ENCODE data around the gene CEP97. TPM values are rescaled to one million over a fixed set of nuclear protein-coding genes. Genes with fewer than 3 reads are reported as not detected.
"Not testable (repeated sequence)": the region's sequence is repeated elsewhere in the genome, so short reads cannot be mapped to it uniquely, and the experiment has no call there.

Gene CEP97
- 1 to 10 TPM; 6.5 to 7.0 TPM for total RNA-seq

GRCh38 chr3:101724329-101725193 lies at the start of gene CEP97:
Gene CEP97, plus strand, starts transcription at chr3:101724614. Its CDS starts 63 bp downstream, at chr3:101724677.
- H3K9me3 ChIP-seq, result no peaks in the 10 kb centered on the region
- peak; percentile 92 for DNase-seq (ENCODE audit: low spot score)
- peak within 1 kb of the TSS; percentile 72 to 78 for H3K27ac ChIP-seq
- H3K36me3 ChIP-seq, result no peaks in the 10 kb centered on the region
- H3K4me1 ChIP-seq, result peaks cover 0 to 14% of the 10 kb centered on the region in 2 donors
- peak within 1 kb of the TSS; percentile 60 to 72 for H3K4me3 ChIP-seq
- H3K27me3 ChIP-seq, result no peaks in the 10 kb centered on the region
- TF ChIP-seq CTCF (IDR thresholded peaks at IDR 0.05), result peak in 1 of 2 donors; percentile 13

DNA sequence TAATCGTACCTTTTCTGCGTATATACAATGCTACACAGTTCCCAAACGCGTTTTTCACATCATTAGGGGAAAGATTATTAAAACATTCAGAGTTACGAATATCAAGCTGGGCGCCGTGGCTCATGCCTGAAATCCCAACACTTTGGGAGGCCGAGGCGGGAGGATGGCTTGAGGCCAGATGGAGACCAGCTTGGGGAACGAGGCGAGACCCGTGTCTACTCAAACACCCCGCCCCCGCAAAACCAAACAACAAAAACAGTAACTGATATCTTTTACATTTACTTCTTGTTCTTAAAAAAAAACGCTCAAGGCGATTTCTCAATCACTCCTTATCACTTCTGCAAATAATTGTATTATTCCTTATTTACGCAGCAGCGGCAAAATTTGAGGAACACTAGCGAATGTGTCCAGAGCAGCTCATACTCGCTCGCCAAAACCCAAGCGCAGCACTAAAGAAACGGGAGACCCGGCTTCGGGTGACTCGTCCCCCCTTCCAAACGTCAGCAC lies 48.7 kb upstream of the CEP97 start:
- Histone ChIP-seq H3K36me3 (peaks cover 19% of the 10 kb centered on the region), H3K27me3 (no peaks in the 10 kb centered on the region), H3K27ac (peak overlapping the region; percentile 95 to 96), H3K4me1 (peaks cover 0 to 22% of the 10 kb centered on the region in 2 donors), H3K4me3 (peak overlapping the region; percentile 98 to 99), H3K9me3 (no peaks in the 10 kb centered on the region)
- TF ChIP-seq CTCF (IDR thresholded peaks at IDR 0.05), result no peak
- no peak for DNase-seq (ENCODE audit: low spot score)

DNA sequence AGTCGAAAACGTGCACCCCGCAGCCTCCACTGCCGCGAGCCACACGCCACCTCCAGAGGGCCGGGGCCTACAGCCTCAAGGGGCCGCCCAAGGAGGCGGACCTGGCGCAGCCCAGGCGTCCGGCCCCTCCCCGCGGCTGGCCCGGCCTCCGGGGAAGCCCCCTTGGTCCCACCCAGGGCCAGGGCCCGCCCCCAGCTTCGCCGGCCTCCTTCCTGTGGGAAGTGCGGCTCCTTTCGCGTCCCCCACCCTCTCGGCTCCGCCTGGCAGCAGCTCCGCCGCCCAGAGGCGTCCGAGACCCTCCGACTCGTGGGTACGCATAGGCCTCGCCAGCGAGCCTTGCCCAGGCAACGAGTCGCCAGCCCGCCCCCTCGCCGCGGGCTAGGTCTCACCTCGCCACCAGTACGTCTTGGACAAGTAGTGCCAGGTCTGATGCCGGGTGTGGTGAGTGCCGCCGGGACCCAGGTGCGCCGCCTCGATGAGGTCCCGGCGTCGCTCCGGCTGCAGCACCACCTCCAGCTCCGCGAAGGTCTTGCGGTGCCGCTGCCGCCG lies 48.1 kb upstream of the CEP97 start:
- Histone ChIP-seq H3K4me1 (peaks cover 0 to 25% of the 10 kb centered on the region in 2 donors), H3K9me3 (no peaks in the 10 kb centered on the region), H3K4me3 (peak overlapping the region; percentile 98 to 99), H3K36me3 (peaks cover 21% of the 10 kb centered on the region), H3K27me3 (no peaks in the 10 kb centered on the region), H3K27ac (peak overlapping the region; percentile 95 to 96)
- peak; percentile 92 for DNase-seq (ENCODE audit: low spot score)
- peak in 1 of 2 donors; percentile 46 for TF ChIP-seq CTCF (IDR thresholded peaks at IDR 0.05)

DNA sequence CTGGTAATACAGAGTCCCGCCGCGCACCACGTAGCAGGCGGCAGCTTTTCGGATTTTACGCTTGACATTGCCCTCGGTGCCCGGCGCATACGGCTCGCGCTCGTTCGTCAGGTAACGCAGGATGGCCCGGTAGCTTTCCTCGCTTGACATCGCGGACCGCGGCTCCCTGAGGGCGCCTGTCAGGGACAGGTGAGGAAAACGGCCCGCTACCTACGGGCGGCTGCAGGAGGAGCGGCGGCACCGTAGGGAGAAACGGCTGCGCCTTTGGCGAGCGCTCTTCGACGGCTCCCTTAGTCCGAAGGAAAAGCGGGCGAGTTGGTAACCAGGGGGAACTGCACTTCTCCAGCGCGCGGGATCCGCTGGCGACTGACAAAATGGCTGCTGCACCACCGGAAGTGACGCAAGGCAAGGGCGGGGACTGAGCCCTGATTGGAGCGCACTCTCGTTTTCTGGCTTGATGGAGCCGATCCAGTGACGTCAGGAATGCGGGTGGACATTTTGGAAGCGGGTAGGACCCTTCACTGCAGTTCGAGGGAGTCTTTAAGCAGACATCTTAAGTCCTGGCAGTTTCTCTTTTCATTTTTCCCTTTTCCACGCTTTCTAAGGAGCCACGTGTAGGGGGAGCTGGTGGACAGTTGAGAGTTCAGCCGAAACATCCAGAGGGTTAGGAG lies 47.5 kb upstream of the CEP97 start, which contains the start of gene ZBTB11:
TSS of gene ZBTB11 (minus strand) at position 368 of the 671 bp plus-strand sequence. CDS start at position 150, 218 bp downstream.
- no peaks in the 10 kb centered on the region for H3K9me3 ChIP-seq
- H3K4me1 ChIP-seq, result peaks cover 0 to 25% of the 10 kb centered on the region in 2 donors
- TF ChIP-seq CTCF (IDR thresholded peaks at IDR 0.05), result peak in 1 of 2 donors; percentile 55
- H3K36me3 ChIP-seq, result peaks cover 27% of the 10 kb centered on the region
- peak within 1 kb of the TSS; percentile 95 to 96 for H3K27ac ChIP-seq
- peak within 1 kb of the TSS; percentile 98 to 99 for H3K4me3 ChIP-seq
- H3K27me3 ChIP-seq, result no peaks in the 10 kb centered on the region
- peak; percentile 100 for DNase-seq (ENCODE audit: low spot score)

DNA sequence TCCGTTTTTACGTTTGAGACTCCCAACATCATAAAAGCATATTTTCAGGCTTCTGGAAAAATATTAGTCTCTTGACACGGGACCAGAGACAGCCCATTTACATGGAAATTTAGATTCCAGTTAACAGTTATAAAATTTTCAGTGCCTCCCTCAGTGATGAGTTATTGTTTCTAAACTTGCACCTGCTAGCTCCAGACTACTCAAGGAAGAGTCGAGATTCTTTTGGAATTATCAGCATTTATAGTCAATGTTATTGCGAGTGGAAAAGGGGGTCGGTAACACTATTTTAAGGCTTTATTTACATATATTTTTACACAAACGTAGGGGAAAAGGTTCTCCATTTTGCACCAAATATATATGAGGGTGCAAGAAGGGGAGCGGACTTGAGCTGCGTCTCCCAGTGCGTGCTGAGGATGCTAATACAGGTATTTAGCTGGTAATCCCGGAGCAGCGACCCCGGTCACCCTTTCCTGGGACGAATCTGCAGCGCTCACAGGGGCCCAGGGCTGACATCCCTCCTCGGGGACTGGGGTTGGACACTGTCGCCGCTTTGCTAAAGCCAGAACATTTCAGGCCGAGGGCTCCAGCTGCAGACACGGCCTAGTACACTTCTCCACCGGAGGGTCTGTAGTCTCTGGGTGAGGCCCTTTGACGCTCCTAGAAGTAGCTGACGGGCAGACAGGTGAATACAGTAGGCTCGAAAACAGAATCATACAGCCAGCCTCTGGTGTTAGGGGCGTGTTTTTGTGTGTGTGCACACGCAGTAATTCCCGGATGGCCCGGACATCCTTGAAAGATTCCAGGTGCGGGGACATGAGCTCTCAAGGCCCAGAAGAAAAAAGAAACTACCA lies 46.8 kb upstream of the CEP97 start:
- Histone ChIP-seq H3K4me1 (peaks cover 0 to 25% of the 10 kb centered on the region in 2 donors), H3K36me3 (peaks cover 35% of the 10 kb centered on the region), H3K27me3 (no peaks in the 10 kb centered on the region), H3K9me3 (no peaks in the 10 kb centered on the region), H3K27ac (peak overlapping the region; percentile 95 to 96), H3K4me3 (peak overlapping the region; percentile 98 to 99)
- no peak for TF ChIP-seq CTCF (IDR thresholded peaks at IDR 0.05)
- DNase-seq (ENCODE audit: low spot score), result no peak

- H3K27me3 ChIP-seq; H3K27ac ChIP-seq; H3K9me3 ChIP-seq; DNase-seq (ENCODE audit: low spot score); H3K4me3 ChIP-seq: not testable (repeated sequence)
- Histone ChIP-seq H3K4me1 (peaks cover 0 to 30% of the 10 kb centered on the region in 2 donors), H3K36me3 (peaks cover 47% of the 10 kb centered on the region)
Measured at GRCh38 chr3:101678837-101679236, 45.6 kb upstream of the CEP97 start.

Data from right atrium auricular region (tissue), 2 donors.